Spinal cord (tissue), 10 donors: ENCODE results near the gene ASTN2. TPM values are rescaled to one million over a fixed set of nuclear protein-coding genes. Genes with fewer than 3 reads are reported as not detected.

ENCODE experiments used
- DNase-seq, 6 donors: peaks; one replicate each; pipeline versions ENCODE4 v3.0.0 to v3.0.0-alpha.2; 2013 to 2015; ENCODE audit warnings: low spot score in 6 of 6, low read depth in 4 of 6
- H3K27ac ChIP-seq: one replicate; pipeline ENCODE4 v1.5.1; 2013; ENCODE audit warnings: low read depth, low read length, control low read depth
- H3K27me3 ChIP-seq: one replicate; pipeline ENCODE4 v1.6.1; 2013; ENCODE audit warnings: low read length; ENCODE audit not compliant: control insufficient read depth, insufficient read depth
- H3K36me3 ChIP-seq: one replicate; pipeline ENCODE4 v1.6.1; 2013; ENCODE audit warnings: low read length; ENCODE audit not compliant: control insufficient read depth, insufficient read depth
- H3K4me1 ChIP-seq: one replicate; pipeline ENCODE4 v1.6.1; 2013; ENCODE audit warnings: low read length; ENCODE audit not compliant: control insufficient read depth, insufficient read depth
- H3K4me3 ChIP-seq: one replicate; pipeline ENCODE4 v1.5.1; 2013; ENCODE audit warnings: low read depth, low read length, control low read depth
- H3K9me3 ChIP-seq: one replicate; pipeline ENCODE4 v1.6.1; 2013; ENCODE audit warnings: low read length; ENCODE audit not compliant: control insufficient read depth, insufficient read depth
- WGBS: methylation state at CpG from one replicate; pipeline ENCODE4 v1.1.5; 2013; ENCODE audit warnings: missing lambda C conversion rate; ENCODE audit not compliant: insufficient coverage; 5-methylcytosine and 5-hydroxymethylcytosine counted together
- polyA plus RNA-seq, 2 donors: library from polyadenylated mRNA; unstranded; fragments of 120-200 nt; gene quantifications; one replicate each; pipeline ENCODE4 v1.2.1, GENCODE V29; 2013; ENCODE audit not compliant: insufficient read length in 2 of 2
- total RNA-seq, 2 donors: library from RNA; depleted of rRNA in 1 of 2; stranded (reverse); fragments of 120-200 nt in 1 of 2; fragments of >200 nt in 1 of 2; gene quantifications; one replicate each; pipeline versions ENCODE4 v1.2.3 to v1.2.4, GENCODE V29; 2013 to 2014
- donor health status: healthy.

The ASTN2 gene
- total and polyA plus RNA-seq, 4 donors, result 35.8 to 48.8 (median 41.4) TPM

- Histone ChIP-seq H3K9me3 (peaks cover 9% of the 10 kb centered on the region), H3K4me3 (no peak overlapping the region), H3K36me3 (peaks cover 7% of the 10 kb centered on the region), H3K4me1 (no peaks in the 10 kb centered on the region), H3K27me3 (no peaks in the 10 kb centered on the region), H3K27ac (no peak overlapping the region)
- DNase-seq, result no peak
- no CpG with 5 or more reads among the region's 3 CpGs for WGBS
Observed at GRCh38 chr9:117211280-117211679, 203.6 kb downstream of the ASTN2 start.

- no peak for DNase-seq
- 100% methylated on average over 3 of the region's 4 CpGs for WGBS
- H3K36me3 ChIP-seq, result no peaks in the 10 kb centered on the region
Observed at GRCh38 chr9:117205806-117206205, 209.1 kb downstream of the ASTN2 start.

GRCh38 chr9:117204971-117205370 is 209.9 kb downstream of the ASTN2 start:
- H3K27me3 ChIP-seq, result no peaks in the 10 kb centered on the region
- no CpG with 5 or more reads among the region's 1 CpG for WGBS
- DNase-seq, result no peak
- H3K9me3 ChIP-seq, result peaks cover 9% of the 10 kb centered on the region
- no peaks in the 10 kb centered on the region for H3K36me3 ChIP-seq
- no peak overlapping the region for H3K4me3 ChIP-seq
- no peak overlapping the region for H3K27ac ChIP-seq
- H3K4me1 ChIP-seq, result no peaks in the 10 kb centered on the region

More at GRCh38 chr9:117205806-117206205, 209.1 kb downstream of the ASTN2 start:
- Histone ChIP-seq H3K9me3 (peaks cover 9% of the 10 kb centered on the region), H3K4me3 (no peak overlapping the region), H3K27ac (no peak overlapping the region), H3K4me1 (no peaks in the 10 kb centered on the region), H3K27me3 (no peaks in the 10 kb centered on the region)

GRCh38 chr9:117191504-117192261 is 223.2 kb downstream of the ASTN2 start:
- H3K9me3 ChIP-seq, result no peaks in the 10 kb centered on the region
- no peak overlapping the region for H3K4me3 ChIP-seq
- peak in 2 of 6 donors; percentile 35 to 65 for DNase-seq
- WGBS, result 31% methylated on average over 2 of the region's 5 CpGs
- H3K27me3 ChIP-seq, result no peaks in the 10 kb centered on the region
- no peaks in the 10 kb centered on the region for H3K36me3 ChIP-seq
- no peak overlapping the region for H3K27ac ChIP-seq
- H3K4me1 ChIP-seq, result no peaks in the 10 kb centered on the region

GRCh38 chr9:117189121-117189520 is 225.7 kb downstream of the ASTN2 start:
- DNase-seq, result no peak

GRCh38 chr9:117188394-117188793 is 226.5 kb downstream of the ASTN2 start:
- Histone ChIP-seq H3K4me1 (peaks cover 5% of the 10 kb centered on the region), H3K36me3 (no peaks in the 10 kb centered on the region), H3K27ac (no peak overlapping the region), H3K9me3 (no peaks in the 10 kb centered on the region), H3K27me3 (no peaks in the 10 kb centered on the region), H3K4me3 (no peak overlapping the region)
- no peak for DNase-seq
- 44% methylated on average over 3 of the region's 3 CpGs for WGBS

More at GRCh38 chr9:117189121-117189520, 225.7 kb downstream of the ASTN2 start:
- WGBS, result no CpG with 5 or more reads among the region's 3 CpGs
- Histone ChIP-seq H3K36me3 (no peaks in the 10 kb centered on the region), H3K27ac (no peak overlapping the region), H3K9me3 (no peaks in the 10 kb centered on the region), H3K4me3 (no peak overlapping the region), H3K27me3 (no peaks in the 10 kb centered on the region), H3K4me1 (peaks cover 2% of the 10 kb centered on the region)

GRCh38 chr9:117187498-117187897 is 227.4 kb downstream of the ASTN2 start:
- Histone ChIP-seq H3K4me3 (no peak overlapping the region), H3K4me1 (peaks cover 5% of the 10 kb centered on the region), H3K9me3 (no peaks in the 10 kb centered on the region), H3K27me3 (no peaks in the 10 kb centered on the region), H3K36me3 (no peaks in the 10 kb centered on the region), H3K27ac (no peak overlapping the region)
- no peak for DNase-seq
- 100% methylated on average over 1 of the region's 2 CpGs for WGBS

GRCh38 chr9:117184173-117184572 is 230.7 kb downstream of the ASTN2 start:
- Histone ChIP-seq H3K4me1 (peaks cover 9% of the 10 kb centered on the region), H3K27ac (no peak overlapping the region), H3K4me3 (no peak overlapping the region), H3K9me3 (no peaks in the 10 kb centered on the region), H3K36me3 (no peaks in the 10 kb centered on the region), H3K27me3 (no peaks in the 10 kb centered on the region)
- WGBS, result 58% methylated on average over 7 of the region's 7 CpGs
- peak in 2 of 6 donors; percentile 20 to 81 for DNase-seq

- peak in 1 of 6 donors; percentile 60 for DNase-seq
- Histone ChIP-seq H3K27ac (no peak overlapping the region), H3K4me1 (peaks cover 13% of the 10 kb centered on the region), H3K4me3 (no peak overlapping the region), H3K27me3 (no peaks in the 10 kb centered on the region), H3K36me3 (no peaks in the 10 kb centered on the region), H3K9me3 (no peaks in the 10 kb centered on the region)
- 20% methylated on average over 2 of the region's 2 CpGs for WGBS
Observed at GRCh38 chr9:117182046-117182445, 232.8 kb downstream of the ASTN2 start.

GRCh38 chr9:117180896-117181445 is 233.9 kb downstream of the ASTN2 start:
- Histone ChIP-seq H3K27me3 (no peaks in the 10 kb centered on the region), H3K36me3 (no peaks in the 10 kb centered on the region), H3K4me1 (peaks cover 13% of the 10 kb centered on the region), H3K27ac (no peak overlapping the region), H3K4me3 (no peak overlapping the region), H3K9me3 (no peaks in the 10 kb centered on the region)
- WGBS, result no CpG with 5 or more reads among the region's 2 CpGs
- no peak for DNase-seq
